Thyroid gland (tissue), 4 donors: ENCODE results near the gene AGT.

Experiments used
- CTCF ChIP-seq, 6 experiments: fragments of 200-600 bp in 3 of 6; fragments of 450-650 bp in 3 of 6; sonication (generic) in 3 of 6; IDR thresholded peaks; one replicate each; pipeline ENCODE4 v1.5.1; 2016 to 2019; ENCODE audit warnings: antibody characterized with exemption in 6 of 6, mild to moderate bottlenecking in 2 of 6, inconsistent platforms in 1 of 6, moderate library complexity in 1 of 6
- POLR2A ChIP-seq, 2 donors: fragments of 450-650 bp; IDR thresholded peaks; one replicate each; pipeline ENCODE4 v1.6.1; 2017; ENCODE audit warnings: antibody characterized with exemption in 2 of 2, mild to moderate bottlenecking in 2 of 2, moderate library complexity in 1 of 2

- TF ChIP-seq CTCF (IDR thresholded peaks at IDR 0.05) (no peak), POLR2A (IDR thresholded peaks at IDR 0.05) (no peak)
Measured at GRCh38 chr1:230707732-230708630, 5.9 kb downstream of the AGT start.
